ENCODE measurements around the gene THAP12. TPM values are rescaled to one million over a fixed set of nuclear protein-coding genes. Genes with fewer than 3 reads are reported as not detected.

THAP12 gene
- total RNA-seq, 1 experiment from 2014 or later: 42.5 TPM

DNA sequence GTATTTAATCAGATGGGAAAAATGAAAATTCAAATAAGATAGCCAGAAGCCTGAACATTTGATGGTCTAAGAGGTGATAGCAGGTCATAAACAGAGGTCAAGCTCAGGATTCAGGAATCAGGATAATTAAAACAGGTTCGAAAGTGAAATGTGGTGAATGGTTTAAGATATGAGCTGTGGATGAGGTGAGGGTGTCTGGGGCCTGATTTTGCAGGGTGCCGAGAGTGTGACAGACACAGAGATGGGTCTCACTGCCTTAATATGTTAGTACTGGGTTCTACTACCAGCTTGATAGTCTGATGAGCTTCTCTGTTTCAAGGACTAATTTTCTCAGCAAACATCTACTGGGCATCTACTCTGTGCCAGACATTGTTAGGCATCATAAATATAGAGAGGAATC lies 44.0 kb upstream of the THAP12 start:
- Histone ChIP-seq H3K23me2 (ENCODE audit: insufficient read length, low read depth, low read length, poor library complexity, severe bottlenecking) (no peaks in the 10 kb centered on the region), H2BK12ac (ENCODE audit: insufficient read length, low read depth, low read length) (no peak overlapping the region), H2AFZ (ENCODE audit: low read length) (no peak overlapping the region), H3K18ac (ENCODE audit: insufficient read length, low read depth, low read length) (no peak overlapping the region), H3K9me3 (ENCODE audit: control insufficient read depth, low read depth, low read length) (no peaks in the 10 kb centered on the region), H3K27me3 (ENCODE audit: insufficient read depth, low read length) (no peaks in the 10 kb centered on the region), H3K4ac (ENCODE audit: low read depth, low read length) (no peak overlapping the region), H4K5ac (ENCODE audit: insufficient read length, low read depth, low read length) (no peak overlapping the region), H2AK5ac (ENCODE audit: insufficient read length, low read length) (no peak overlapping the region), H3K27ac (ENCODE audit: insufficient read length, low read depth, low read length) (no peak overlapping the region), H3K79me2 (ENCODE audit: insufficient read depth, low read length) (no peaks in the 10 kb centered on the region), H3K23ac (ENCODE audit: insufficient read length, low read depth, low read length) (no peak overlapping the region), H3K4me1 (ENCODE audit: insufficient read depth, low read length) (no peaks in the 10 kb centered on the region), H4K8ac (replicated peaks; ENCODE audit: insufficient read length, low read depth, low read length) (no peak overlapping the region), H3K4me2 (ENCODE audit: insufficient read depth, insufficient read length, low read length) (no peak overlapping the region), H4K91ac (ENCODE audit: insufficient read length, low read depth, low read length) (no peak overlapping the region), H3T11ph (ENCODE audit: low read length) (no peak overlapping the region), H2BK120ac (ENCODE audit: low read depth, low read length, poor library complexity, severe bottlenecking) (no peak overlapping the region), H2BK15ac (ENCODE audit: low read depth, low read length) (no peak overlapping the region), H4K20me1 (ENCODE audit: control insufficient read depth, insufficient read depth, insufficient read length) (no peaks in the 10 kb centered on the region), H2BK5ac (ENCODE audit: insufficient read length, low read length) (no peak overlapping the region), H3K79me1 (ENCODE audit: insufficient read depth, low read depth, low read length, poor library complexity, severe bottlenecking) (no peaks in the 10 kb centered on the region), H3K14ac (ENCODE audit: insufficient read depth, low read length) (no peak overlapping the region), H3K9ac (ENCODE audit: extremely low read depth, insufficient read length, low read length) (no peak overlapping the region), H3K56ac (ENCODE audit: insufficient read length, low read depth, low read length) (no peak overlapping the region), H2BK20ac (ENCODE audit: low read depth, low read length, poor library complexity, severe bottlenecking) (no peak overlapping the region)
- no peak overlapping the region for H3K4me3 Mint-ChIP-seq
- H3K27me3 Mint-ChIP-seq (ENCODE audit: low read depth): no peaks in the 10 kb centered on the region; the same call in 1 of the 2 replicates
- DNase-seq: no peak
- TF ChIP-seq, protein P1, sequence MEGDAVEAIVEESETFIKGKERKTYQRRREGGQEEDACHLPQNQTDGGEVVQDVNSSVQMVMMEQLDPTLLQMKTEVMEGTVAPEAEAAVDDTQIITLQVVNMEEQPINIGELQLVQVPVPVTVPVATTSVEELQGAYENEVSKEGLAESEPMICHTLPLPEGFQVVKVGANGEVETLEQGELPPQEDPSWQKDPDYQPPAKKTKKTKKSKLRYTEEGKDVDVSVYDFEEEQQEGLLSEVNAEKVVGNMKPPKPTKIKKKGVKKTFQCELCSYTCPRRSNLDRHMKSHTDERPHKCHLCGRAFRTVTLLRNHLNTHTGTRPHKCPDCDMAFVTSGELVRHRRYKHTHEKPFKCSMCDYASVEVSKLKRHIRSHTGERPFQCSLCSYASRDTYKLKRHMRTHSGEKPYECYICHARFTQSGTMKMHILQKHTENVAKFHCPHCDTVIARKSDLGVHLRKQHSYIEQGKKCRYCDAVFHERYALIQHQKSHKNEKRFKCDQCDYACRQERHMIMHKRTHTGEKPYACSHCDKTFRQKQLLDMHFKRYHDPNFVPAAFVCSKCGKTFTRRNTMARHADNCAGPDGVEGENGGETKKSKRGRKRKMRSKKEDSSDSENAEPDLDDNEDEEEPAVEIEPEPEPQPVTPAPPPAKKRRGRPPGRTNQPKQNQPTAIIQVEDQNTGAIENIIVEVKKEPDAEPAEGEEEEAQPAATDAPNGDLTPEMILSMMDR (conservative IDR thresholded peaks at IDR 0.05): no peak
- no peaks in the 10 kb centered on the region for H3K36me3 Mint-ChIP-seq (ENCODE audit: insufficient read depth in 1 of 3, low read depth in 3 of 3)
- no peaks in the 10 kb centered on the region for H3K9me3 Mint-ChIP-seq
- no peak overlapping the region for H3K27ac Mint-ChIP-seq
- peaks cover 3 to 4% of the 10 kb centered on the region in 2 experiments; a peak in 2 of 4 replicates for H3K4me1 Mint-ChIP-seq
- 100% methylated on average over 1 of the region's 2 CpGs for WGBS (ENCODE audit: extremely low coverage, insufficient read length, low lambda C conversion rate)
